ENCODE data around the gene C10orf105. TPM values are rescaled to one million over a fixed set of nuclear protein-coding genes. Genes with fewer than 3 reads are reported as not detected.

The C10orf105 gene
- total RNA-seq, 1 experiment from 2014 or later: not detected

DNA sequence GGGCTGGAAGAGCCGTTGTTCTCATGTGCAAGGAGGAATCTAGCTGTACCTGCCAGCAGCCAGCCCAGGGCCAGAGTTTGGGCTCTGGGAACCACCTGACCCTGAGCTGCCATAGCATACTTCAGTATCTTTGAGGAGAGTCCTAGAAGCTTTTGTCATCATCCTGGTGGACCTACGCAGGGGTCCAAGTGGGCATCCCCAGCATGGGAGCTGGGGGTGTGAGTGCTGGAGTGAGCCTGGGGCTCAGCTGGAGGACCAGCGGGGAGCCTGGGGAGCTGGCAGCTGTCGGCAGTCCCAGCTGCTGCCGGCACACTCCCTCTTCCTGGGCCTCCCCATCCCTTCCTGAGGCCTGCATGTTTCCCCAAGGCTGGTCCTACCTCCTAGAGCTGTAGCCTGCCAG is 32.5 kb downstream of the C10orf105 start:
- H3K36me3 Mint-ChIP-seq (ENCODE audit: insufficient read depth, unreplicated experiment): peaks cover 7% of the 10 kb centered on the region
- H3K9me3 Mint-ChIP-seq (ENCODE audit: unreplicated experiment): peaks cover 9% of the 10 kb centered on the region
- peaks cover 4% of the 10 kb centered on the region for H3K27me3 Mint-ChIP-seq (ENCODE audit: insufficient read depth, unreplicated experiment)
- Histone ChIP-seq H3K4me3 (ENCODE audit: low read depth, low read length) (no peak overlapping the region), H3K27me3 (replicated peaks; ENCODE audit: control insufficient read depth, insufficient read depth, low read length) (no peaks in the 10 kb centered on the region), H3K36me3 (ENCODE audit: control insufficient read depth, insufficient read depth, low read length) (no peaks in the 10 kb centered on the region), H3K9me3 (no peaks in the 10 kb centered on the region), H3K4me1 (no peaks in the 10 kb centered on the region)
- no peaks in the 10 kb centered on the region for H3K4me1 Mint-ChIP-seq (ENCODE audit: low read depth, unreplicated experiment)
- CTCF ChIA-PET: interaction anchor here (0.9 to 1.9 kb wide), 3 partner anchors 10 to 255 kb away, joined by 3 to 9 read pairs (median 3); no protein-coding TSS in a partner anchor
- H3K4me3 Mint-ChIP-seq (ENCODE audit: unreplicated experiment): no peak overlapping the region
- no peak for DNase-seq
- H3K27ac Mint-ChIP-seq (ENCODE audit: unreplicated experiment): no peak overlapping the region
- no TSS peak for BruUV-seq (replicated peaks)
- POLR2A ChIA-PET: no interaction called here
- TF ChIP-seq, protein P1, sequence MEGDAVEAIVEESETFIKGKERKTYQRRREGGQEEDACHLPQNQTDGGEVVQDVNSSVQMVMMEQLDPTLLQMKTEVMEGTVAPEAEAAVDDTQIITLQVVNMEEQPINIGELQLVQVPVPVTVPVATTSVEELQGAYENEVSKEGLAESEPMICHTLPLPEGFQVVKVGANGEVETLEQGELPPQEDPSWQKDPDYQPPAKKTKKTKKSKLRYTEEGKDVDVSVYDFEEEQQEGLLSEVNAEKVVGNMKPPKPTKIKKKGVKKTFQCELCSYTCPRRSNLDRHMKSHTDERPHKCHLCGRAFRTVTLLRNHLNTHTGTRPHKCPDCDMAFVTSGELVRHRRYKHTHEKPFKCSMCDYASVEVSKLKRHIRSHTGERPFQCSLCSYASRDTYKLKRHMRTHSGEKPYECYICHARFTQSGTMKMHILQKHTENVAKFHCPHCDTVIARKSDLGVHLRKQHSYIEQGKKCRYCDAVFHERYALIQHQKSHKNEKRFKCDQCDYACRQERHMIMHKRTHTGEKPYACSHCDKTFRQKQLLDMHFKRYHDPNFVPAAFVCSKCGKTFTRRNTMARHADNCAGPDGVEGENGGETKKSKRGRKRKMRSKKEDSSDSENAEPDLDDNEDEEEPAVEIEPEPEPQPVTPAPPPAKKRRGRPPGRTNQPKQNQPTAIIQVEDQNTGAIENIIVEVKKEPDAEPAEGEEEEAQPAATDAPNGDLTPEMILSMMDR (IDR thresholded peaks at IDR 0.05; ENCODE audit: insufficient read depth in 1 of 2, low read depth in 1 of 2, low read length in 1 of 2, severe bottlenecking in 1 of 2, unreplicated experiment in 1 of 2): no peak
- intact Hi-C loops (cut with micrococcal nuclease; ENCODE audit: unreplicated experiment): no loop called here

DNA sequence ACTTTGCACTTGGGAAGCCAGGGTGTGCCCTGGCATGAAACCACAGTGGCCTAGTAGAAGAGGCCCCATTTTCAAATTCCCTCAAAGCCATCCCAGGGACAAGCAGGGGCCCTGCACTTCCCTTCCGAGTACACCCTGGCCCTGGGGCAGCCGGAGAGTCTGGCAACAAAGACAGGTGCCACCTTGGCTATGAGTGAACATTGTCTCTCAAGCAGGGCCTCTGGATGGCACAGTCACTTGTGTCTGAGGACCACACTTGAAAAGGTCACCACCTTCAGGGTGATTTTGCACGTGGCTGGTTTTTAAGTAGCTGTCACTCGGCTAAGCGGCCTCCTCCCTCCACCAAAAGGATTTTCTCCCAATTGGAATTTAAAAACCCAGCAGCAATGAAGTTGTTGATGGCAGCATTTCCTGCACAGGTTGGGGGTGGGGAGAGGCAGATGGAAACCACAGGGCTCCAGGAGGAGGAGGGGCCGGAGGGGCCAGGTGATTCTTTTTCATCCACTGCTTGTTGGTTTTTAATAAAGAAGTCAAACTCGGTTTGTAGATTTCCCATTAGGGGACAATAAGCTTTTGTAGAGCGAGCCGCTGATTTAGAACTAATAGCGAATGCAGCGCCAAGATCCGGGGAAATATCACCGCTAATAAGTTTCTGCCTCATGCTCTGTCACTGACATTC is 33.9 kb downstream of the C10orf105 start:
- Histone ChIP-seq H3K4me1 (no peaks in the 10 kb centered on the region), H3K36me3 (ENCODE audit: control insufficient read depth, insufficient read depth, low read length) (no peaks in the 10 kb centered on the region), H3K27me3 (replicated peaks; ENCODE audit: control insufficient read depth, insufficient read depth, low read length) (no peaks in the 10 kb centered on the region), H3K9me3 (no peaks in the 10 kb centered on the region), H3K4me3 (ENCODE audit: low read depth, low read length) (no peak overlapping the region)
- Mint-ChIP-seq H3K4me1 (ENCODE audit: low read depth, unreplicated experiment) (no peaks in the 10 kb centered on the region), H3K36me3 (ENCODE audit: insufficient read depth, unreplicated experiment) (peaks cover 7% of the 10 kb centered on the region), H3K4me3 (ENCODE audit: unreplicated experiment) (no peak overlapping the region), H3K27me3 (ENCODE audit: insufficient read depth, unreplicated experiment) (peaks cover 9% of the 10 kb centered on the region), H3K9me3 (ENCODE audit: unreplicated experiment) (peaks cover 9% of the 10 kb centered on the region), H3K27ac (ENCODE audit: unreplicated experiment) (no peak overlapping the region)
- ChIA-PET POLR2A (no interaction called here), CTCF (interaction anchor here (1.1 to 2.6 kb wide), 2 partner anchors 11 to 254 kb away, joined by 3 to 10 read pairs; no protein-coding TSS in a partner anchor)
- BruUV-seq (replicated peaks): no TSS peak
- intact Hi-C loops (cut with micrococcal nuclease; ENCODE audit: unreplicated experiment): no loop called here
- TF ChIP-seq, protein P1 (IDR thresholded peaks at IDR 0.05; ENCODE audit: insufficient read depth in 1 of 2, low read depth in 1 of 2, low read length in 1 of 2, severe bottlenecking in 1 of 2, unreplicated experiment in 1 of 2): no peak
- DNase-seq: no peak

DNA sequence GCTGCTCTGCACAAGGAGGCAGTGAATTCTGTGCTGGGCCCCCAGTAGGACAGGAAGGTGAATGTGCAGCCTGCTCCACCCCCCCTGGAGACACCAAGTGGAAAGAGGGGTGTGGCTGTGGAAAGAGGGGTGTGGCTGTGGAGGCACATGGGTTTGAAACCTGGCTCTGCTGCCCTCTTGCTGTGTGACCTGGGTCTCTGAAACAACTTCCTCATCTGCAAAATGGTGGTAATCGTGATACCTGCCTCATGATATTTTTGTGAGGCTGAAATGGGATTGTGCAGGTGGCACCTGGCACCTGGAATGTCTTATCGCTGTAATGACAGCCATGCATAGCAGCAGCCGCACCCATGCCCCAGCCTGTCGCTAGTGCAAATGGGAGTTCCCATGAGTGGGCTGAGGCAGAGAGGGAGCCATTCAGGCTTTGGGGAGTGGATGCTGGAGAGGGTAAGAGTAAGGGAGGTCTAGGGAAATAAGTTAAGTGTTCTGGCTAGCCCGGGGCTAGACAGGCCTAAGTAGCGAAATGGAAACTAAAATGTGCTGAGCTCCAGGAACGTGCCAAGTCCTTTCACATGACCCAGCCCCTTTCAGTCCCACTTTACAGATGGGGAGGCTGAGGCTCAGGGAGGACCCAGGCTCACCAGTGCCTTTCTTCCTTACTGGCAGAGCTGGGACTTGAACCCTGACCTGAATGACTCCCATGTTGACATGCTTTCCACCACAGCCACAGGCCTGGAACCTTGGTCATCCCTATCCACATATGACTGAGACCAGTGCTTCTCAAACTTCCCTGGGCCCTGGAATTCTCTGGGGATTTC is 35.0 kb downstream of the C10orf105 start:
- Mint-ChIP-seq H3K27me3 (ENCODE audit: insufficient read depth, unreplicated experiment) (peaks cover 9% of the 10 kb centered on the region), H3K9me3 (ENCODE audit: unreplicated experiment) (peaks cover 9% of the 10 kb centered on the region), H3K4me1 (ENCODE audit: low read depth, unreplicated experiment) (no peaks in the 10 kb centered on the region), H3K4me3 (ENCODE audit: unreplicated experiment) (no peak overlapping the region), H3K36me3 (ENCODE audit: insufficient read depth, unreplicated experiment) (peaks cover 7% of the 10 kb centered on the region), H3K27ac (ENCODE audit: unreplicated experiment) (no peak overlapping the region)
- TF ChIP-seq, protein P1 (IDR thresholded peaks at IDR 0.05; ENCODE audit: insufficient read depth in 1 of 2, low read depth in 1 of 2, low read length in 1 of 2, severe bottlenecking in 1 of 2, unreplicated experiment in 1 of 2): no peak
- no peaks in the 10 kb centered on the region for H3K27me3 ChIP-seq (replicated peaks; ENCODE audit: control insufficient read depth, insufficient read depth, low read length)
- peak; percentile 54 to 73 for DNase-seq
- intact Hi-C loops (cut with micrococcal nuclease; ENCODE audit: unreplicated experiment): no loop called here
- BruUV-seq (replicated peaks): no TSS peak
- no peak overlapping the region for H3K4me3 ChIP-seq (ENCODE audit: low read depth, low read length)
- H3K9me3 ChIP-seq: no peaks in the 10 kb centered on the region
- ChIA-PET CTCF (interaction anchor here (2.6 kb wide), 1 partner anchor 12 kb away, joined by 10 read pairs; no protein-coding TSS in a partner anchor), POLR2A (no interaction called here)
- H3K36me3 ChIP-seq (ENCODE audit: control insufficient read depth, insufficient read depth, low read length): no peaks in the 10 kb centered on the region
- no peaks in the 10 kb centered on the region for H3K4me1 ChIP-seq
